Left forelimb (tissue), 1 donor: ENCODE data around the gene ABHD13.

Source experiments
- DNase-seq: peaks from one replicate; pipeline ENCODE4 v3.0.0-alpha.2; 2018; ENCODE audit warnings: low spot score

Gene ABHD13

DNA sequence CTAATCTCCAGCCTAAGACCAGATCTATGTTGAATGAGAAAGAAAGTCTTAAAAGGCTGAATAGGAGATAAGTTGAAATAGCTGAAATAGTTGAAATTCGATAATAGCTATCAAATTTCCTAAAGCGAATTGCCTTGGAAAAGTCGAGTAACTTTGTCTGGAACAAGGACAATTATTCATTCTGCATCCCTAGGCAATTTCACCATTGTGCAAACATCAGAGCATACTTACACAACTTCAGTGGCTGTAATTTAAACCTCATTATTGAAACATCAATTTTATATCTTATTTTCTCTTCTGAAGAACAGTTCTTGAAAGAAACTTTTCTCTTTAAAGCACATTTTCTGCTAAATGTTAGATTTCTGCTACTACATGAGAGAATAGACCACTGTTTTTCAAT is 64.9 kb downstream of the ABHD13 start:
- DNase-seq: no peak
